Activated T-cell treated with anti-CD3 and anti-CD28 coated beads for 24 hours (primary cell): Measurements from ENCODE around the gene EPB41.
"Not testable (repeated sequence)": the region's sequence is repeated elsewhere in the genome, so short reads cannot be mapped to it uniquely, and the experiment has no call there.

ENCODE experiments used
- DNase-seq: peaks from one replicate; pipeline ENCODE4 v3.0.0-alpha.2; 2020; ENCODE audit warnings: low read depth

The EPB41 gene

GRCh38 chr1:29112705-29113412 lies 198.5 kb downstream of the EPB41 start:
- no peak for DNase-seq

- no peak for DNase-seq
Observed at GRCh38 chr1:29113413-29114117, 199.2 kb downstream of the EPB41 start.

GRCh38 chr1:29114654-29115053 lies 200.3 kb downstream of the EPB41 start:
- no peak for DNase-seq

GRCh38 chr1:29117381-29117780 lies 203.0 kb downstream of the EPB41 start:
- DNase-seq, result no peak

- DNase-seq, result no peak
Observed at GRCh38 chr1:29119121-29119929, 205.0 kb downstream of the EPB41 start.

GRCh38 chr1:29120367-29120766 lies 206.0 kb downstream of the EPB41 start:
- DNase-seq, result no peak

- peak; percentile 56 for DNase-seq
Observed at GRCh38 chr1:29120947-29121485, 206.6 kb downstream of the EPB41 start.

- DNase-seq, result no peak
Observed at GRCh38 chr1:29121516-29121935, 207.2 kb downstream of the EPB41 start.

GRCh38 chr1:29121936-29122681 lies 207.7 kb downstream of the EPB41 start:
- no peak for DNase-seq

GRCh38 chr1:29122682-29123052 lies 208.3 kb downstream of the EPB41 start:
- DNase-seq, result no peak

- no peak for DNase-seq
Observed at GRCh38 chr1:29123053-29123886, 208.9 kb downstream of the EPB41 start.

- DNase-seq, result no peak
Observed at GRCh38 chr1:29123887-29124365, 209.6 kb downstream of the EPB41 start, which contains the start of gene TMEM200B. TSS of gene TMEM200B (minus strand) at chr1:29123903. CDS start at chr1:29121828, 2,075 bp downstream.

GRCh38 chr1:29124366-29125236 lies 210.2 kb downstream of the EPB41 start:
- DNase-seq, result peak; percentile 51

- DNase-seq, result no peak
Observed at GRCh38 chr1:29125237-29125641, 210.9 kb downstream of the EPB41 start.

- DNase-seq, result no peak
Observed at GRCh38 chr1:29125788-29126187, 211.4 kb downstream of the EPB41 start.

GRCh38 chr1:29126198-29126597 lies 211.8 kb downstream of the EPB41 start:
- no peak for DNase-seq

- DNase-seq, result no peak
Observed at GRCh38 chr1:29128739-29129138, 214.4 kb downstream of the EPB41 start.

GRCh38 chr1:29129916-29130315 lies 215.5 kb downstream of the EPB41 start:
- no peak for DNase-seq

GRCh38 chr1:29131056-29131455 lies 216.7 kb downstream of the EPB41 start:
- not testable (repeated sequence) for DNase-seq
